CD14-positive monocyte (primary cell): Measurements from ENCODE around the gene GINS1. TPM values are rescaled to one million over a fixed set of nuclear protein-coding genes. Genes with fewer than 3 reads are reported as not detected.
A peak's percentile ranks its signal among the peaks of the same experiment; 100 is the strongest.

Experiments
- DNase-seq, 3 donors: peaks; one replicate each; pipeline ENCODE4 v3.0.0-alpha.2; 2011 to 2022
- H2AFZ ChIP-seq: 2 replicates; pipeline ENCODE4 v1.6.0; 2012; ENCODE audit warnings: mild to moderate bottlenecking, low read depth, low read length, inconsistent platforms; ENCODE audit not compliant: insufficient read depth, poor library complexity, severe bottlenecking
- H3K27ac ChIP-seq, 2 donors: 1 replicate in 1 of 2; 2 replicates in 1 of 2; pipeline ENCODE4 v1.5.1; 2012 to 2013; ENCODE audit warnings: low read length in 2 of 2, control low read depth in 1 of 2, inconsistent platforms in 1 of 2, low read depth in 1 of 2, mild to moderate bottlenecking in 1 of 2
- H3K27me3 ChIP-seq, 2 donors: one replicate each; pipeline versions ENCODE4 v1.6.0 to v1.6.1; 2011 to 2013; ENCODE audit warnings: low read length in 2 of 2; ENCODE audit not compliant: control insufficient read depth in 2 of 2, insufficient read depth in 2 of 2
- H3K36me3 ChIP-seq, 2 donors: replicated peaks in 1 of 2; 1 replicate in 1 of 2; 2 replicates in 1 of 2; pipeline versions ENCODE4 v1.5.1 to v1.6.1; 2012 to 2013; ENCODE audit warnings: low read length in 2 of 2, control low read depth in 1 of 2, inconsistent platforms in 1 of 2, mild to moderate bottlenecking in 1 of 2; ENCODE audit not compliant: insufficient read depth in 2 of 2, control insufficient read depth in 1 of 2
- H3K4me1 ChIP-seq, 2 donors: 1 replicate in 1 of 2; 2 replicates in 1 of 2; pipeline versions ENCODE4 v1.5.1 to v1.6.1; 2012 to 2013; ENCODE audit warnings: low read length in 2 of 2, control low read depth in 1 of 2, inconsistent platforms in 1 of 2, mild to moderate bottlenecking in 1 of 2, moderate library complexity in 1 of 2; ENCODE audit not compliant: insufficient read depth in 2 of 2, control insufficient read depth in 1 of 2
- H3K4me2 ChIP-seq: replicated peaks from 2 replicates; pipeline ENCODE3; 2012; ENCODE audit warnings: low read length, moderate library complexity, mild to moderate bottlenecking; ENCODE audit not compliant: poor library complexity, severe bottlenecking; ENCODE audit errors: extremely low read depth
- H3K4me3 ChIP-seq, 3 experiments: fragments of 200-600 bp in 1 of 3; sonication (generic) in 1 of 3; replicated peaks in 1 of 3; 1 replicate in 2 of 3; 2 replicates in 1 of 3; pipeline ENCODE4 v1.5.1; 2011 to 2013; ENCODE audit warnings: low read length in 3 of 3, mild to moderate bottlenecking in 3 of 3, control low read depth in 2 of 3, low read depth in 2 of 3, inconsistent platforms in 1 of 3, moderate library complexity in 1 of 3
- H3K79me2 ChIP-seq: 2 replicates; pipeline ENCODE4 v1.6.0; 2012; ENCODE audit warnings: mild to moderate bottlenecking, control low read depth, inconsistent platforms, low read length, moderate library complexity; ENCODE audit not compliant: insufficient read depth
- H3K9ac ChIP-seq: 2 replicates; pipeline ENCODE4 v1.6.0; 2017; ENCODE audit warnings: low read length, mild to moderate bottlenecking; ENCODE audit not compliant: insufficient read depth, poor library complexity, severe bottlenecking
- H3K9me3 ChIP-seq, 2 donors: replicated peaks in 1 of 2; 1 replicate in 1 of 2; 2 replicates in 1 of 2; pipeline versions ENCODE4 v1.5.1 to v1.6.1; 2012 to 2013; ENCODE audit warnings: low read length in 2 of 2, control low read depth in 1 of 2; ENCODE audit not compliant: control insufficient read depth in 1 of 2, insufficient read depth in 1 of 2
- H4K20me1 ChIP-seq: 2 replicates; pipeline ENCODE4 v1.6.0; 2012; ENCODE audit warnings: mild to moderate bottlenecking, low read length, control low read depth, moderate library complexity; ENCODE audit not compliant: insufficient read depth
- H3K27ac Mint-ChIP-seq, 7 donors: one replicate each; pipeline ENCODE4 v1.8.0; 2020; ENCODE audit warnings: mild to moderate bottlenecking in 7 of 7, mixed read lengths in 7 of 7, moderate library complexity in 6 of 7, inconsistent platforms in 2 of 7
- H3K27me3 Mint-ChIP-seq, 3 donors: one replicate each; pipeline ENCODE4 v1.8.0; 2021 to 2022; ENCODE audit warnings: low read depth in 3 of 3, mild to moderate bottlenecking in 3 of 3, mixed read lengths in 3 of 3, moderate library complexity in 3 of 3, inconsistent platforms in 1 of 3
- H3K36me3 Mint-ChIP-seq, 2 donors: one replicate each; pipeline ENCODE4 v1.8.0; 2020; ENCODE audit warnings: mixed read lengths in 2 of 2, inconsistent platforms in 1 of 2, mild to moderate bottlenecking in 1 of 2
- H3K4me1 Mint-ChIP-seq: one replicate; pipeline ENCODE4 v1.8.0; 2020; ENCODE audit warnings: mild to moderate bottlenecking, mixed read lengths
- H3K4me3 Mint-ChIP-seq, 2 donors: one replicate each; pipeline ENCODE4 v1.8.0; 2020; ENCODE audit warnings: mild to moderate bottlenecking in 2 of 2, mixed read lengths in 2 of 2, moderate library complexity in 1 of 2
- H3K9me3 Mint-ChIP-seq, 7 donors: one replicate each; pipeline ENCODE4 v1.8.0; 2020 to 2022; ENCODE audit warnings: mixed read lengths in 7 of 7, mild to moderate bottlenecking in 6 of 7, moderate library complexity in 6 of 7, inconsistent platforms in 2 of 7
- WGBS: methylation state at CpG from one replicate; pipeline ENCODE4 v1.1.5; 2013; ENCODE audit warnings: missing lambda C conversion rate; ENCODE audit not compliant: insufficient coverage; 5-methylcytosine and 5-hydroxymethylcytosine counted together
- intact Hi-C, 2 donors: fragments of 100-400 bp; cut with micrococcal nuclease; formaldehyde crosslinking; loops; one replicate each; pipeline versions ENCODE4 v1.15.0 to v1.15.1; 2023
- polyA plus RNA-seq, 3 donors: library from polyadenylated mRNA; depleted of rRNA in 1 of 3; unstranded in 2 of 3; stranded (reverse) in 1 of 3; fragments of 300-500 nt in 2 of 3; fragments of >200 nt in 1 of 3; fragmentation: Illumina TruSeq in 2 of 3; gene quantifications; 1 replicate in 2 of 3; 2 replicates in 1 of 3; pipeline ENCODE4 v1.2.3, GENCODE V29; 2012 to 2021
- TF ChIP-seq, protein P1 (sequence below): fragments of 200-600 bp; IDR thresholded peaks from one replicate; pipeline ENCODE4 v1.8.0; 2022; ENCODE audit warnings: antibody characterized with exemption, mild to moderate bottlenecking

GINS1 gene
- polyA plus RNA-seq, 3 donors, result 0.16 to 0.48 (median 0.28) TPM

DNA sequence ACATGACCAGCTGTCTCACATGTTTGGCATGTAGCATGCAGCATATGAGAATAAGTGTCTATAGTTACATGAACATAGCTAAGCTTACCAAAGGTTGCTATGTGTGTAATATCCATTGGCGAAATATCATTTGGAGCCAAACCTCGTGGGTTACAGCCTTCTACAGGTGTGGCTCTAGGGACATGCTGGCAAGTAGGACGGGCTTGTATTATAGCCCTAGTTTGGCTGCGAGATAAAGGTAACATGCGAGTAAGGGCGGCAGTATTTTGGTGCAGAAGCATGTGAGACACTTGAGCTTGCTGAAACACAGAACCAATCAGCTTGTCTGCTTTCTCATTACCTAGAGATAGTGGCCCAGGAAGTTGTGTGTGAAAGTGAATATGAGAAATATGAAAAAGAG lies 10.4 kb upstream of the GINS1 start:
- Mint-ChIP-seq H3K27ac (peak overlapping the region in 2 of 7 donors; percentile 58 to 61), H3K9me3 (peaks cover 5 to 16% (median 13%) of the 10 kb centered on the region in 7 donors), H3K4me3 (no peak overlapping the region), H3K36me3 (no peaks in the 10 kb centered on the region), H3K27me3 (peaks cover 1 to 4% (median 3%) of the 10 kb centered on the region in 3 donors), H3K4me1 (peaks cover 9% of the 10 kb centered on the region)
- intact Hi-C loops, result loop anchor here (5.0 to 10.0 kb wide), 5 partner anchors 85 to 402 kb away; partner anchors contain the start of genes ACSS1 (in 1 of the 2) and APMAP (in 1 of the 2)
- H3K27me3 ChIP-seq, result no peaks in the 10 kb centered on the region
- TF ChIP-seq, protein P1, sequence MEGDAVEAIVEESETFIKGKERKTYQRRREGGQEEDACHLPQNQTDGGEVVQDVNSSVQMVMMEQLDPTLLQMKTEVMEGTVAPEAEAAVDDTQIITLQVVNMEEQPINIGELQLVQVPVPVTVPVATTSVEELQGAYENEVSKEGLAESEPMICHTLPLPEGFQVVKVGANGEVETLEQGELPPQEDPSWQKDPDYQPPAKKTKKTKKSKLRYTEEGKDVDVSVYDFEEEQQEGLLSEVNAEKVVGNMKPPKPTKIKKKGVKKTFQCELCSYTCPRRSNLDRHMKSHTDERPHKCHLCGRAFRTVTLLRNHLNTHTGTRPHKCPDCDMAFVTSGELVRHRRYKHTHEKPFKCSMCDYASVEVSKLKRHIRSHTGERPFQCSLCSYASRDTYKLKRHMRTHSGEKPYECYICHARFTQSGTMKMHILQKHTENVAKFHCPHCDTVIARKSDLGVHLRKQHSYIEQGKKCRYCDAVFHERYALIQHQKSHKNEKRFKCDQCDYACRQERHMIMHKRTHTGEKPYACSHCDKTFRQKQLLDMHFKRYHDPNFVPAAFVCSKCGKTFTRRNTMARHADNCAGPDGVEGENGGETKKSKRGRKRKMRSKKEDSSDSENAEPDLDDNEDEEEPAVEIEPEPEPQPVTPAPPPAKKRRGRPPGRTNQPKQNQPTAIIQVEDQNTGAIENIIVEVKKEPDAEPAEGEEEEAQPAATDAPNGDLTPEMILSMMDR, result no peak
- H3K9me3 ChIP-seq, result peaks cover 4 to 10% of the 10 kb centered on the region in 2 donors
- no peak for DNase-seq
- H3K27ac ChIP-seq, result no peak overlapping the region
- H3K4me1 ChIP-seq, result peaks cover 2 to 8% of the 10 kb centered on the region in 2 donors
- H3K4me3 ChIP-seq, result no peak overlapping the region
- no peak overlapping the region for H3K9ac ChIP-seq
- no peak overlapping the region for H3K4me2 ChIP-seq
- WGBS, result 95% methylated on average over 4 of the region's 6 CpGs
- H3K79me2 ChIP-seq, result no peaks in the 10 kb centered on the region
- no peaks in the 10 kb centered on the region for H3K36me3 ChIP-seq
- H4K20me1 ChIP-seq, result no peaks in the 10 kb centered on the region
- no peak overlapping the region for H2AFZ ChIP-seq

DNA sequence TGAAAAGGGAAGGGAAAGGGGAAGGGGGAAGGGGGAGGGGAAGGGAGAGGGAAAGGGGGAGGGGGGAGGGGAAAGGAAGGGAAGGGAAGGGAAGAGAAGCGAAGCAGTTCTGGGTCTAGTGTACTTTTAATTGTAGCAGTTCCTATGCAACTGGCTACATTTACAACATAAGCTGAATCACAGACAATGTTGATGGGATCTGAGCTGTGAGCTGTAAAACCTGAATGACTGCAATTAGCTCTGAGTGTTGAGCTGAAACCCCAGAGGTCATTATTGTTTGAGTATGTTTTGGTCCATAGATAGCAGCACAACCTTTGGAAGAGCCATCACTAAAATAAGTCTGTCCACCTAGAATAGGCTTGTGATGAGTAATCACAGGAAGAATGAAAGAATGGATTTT lies 9.7 kb upstream of the GINS1 start:
- H3K36me3 ChIP-seq, result no peaks in the 10 kb centered on the region
- peaks cover 1 to 4% (median 3%) of the 10 kb centered on the region in 3 donors for H3K27me3 Mint-ChIP-seq
- H3K4me3 Mint-ChIP-seq, result no peak overlapping the region
- H3K27ac ChIP-seq, result no peak overlapping the region
- H3K36me3 Mint-ChIP-seq, result no peaks in the 10 kb centered on the region
- no peaks in the 10 kb centered on the region for H3K79me2 ChIP-seq
- H3K4me1 ChIP-seq, result peaks cover 2 to 8% of the 10 kb centered on the region in 2 donors
- intact Hi-C loops, result loop anchor here (5.0 to 10.0 kb wide), 5 partner anchors 86 to 403 kb away; partner anchors contain the start of genes ACSS1 (in 1 of the 2) and APMAP (in 1 of the 2)
- H3K9me3 Mint-ChIP-seq, result peaks cover 10 to 23% (median 20%) of the 10 kb centered on the region in 7 donors
- H3K4me3 ChIP-seq, result no peak overlapping the region
- no CpG with 5 or more reads among the region's 1 CpG for WGBS
- H3K27me3 ChIP-seq, result no peaks in the 10 kb centered on the region
- TF ChIP-seq, protein P1, result no peak
- no peak for DNase-seq
- H4K20me1 ChIP-seq, result no peaks in the 10 kb centered on the region
- H3K9me3 ChIP-seq, result peaks cover 12 to 17% of the 10 kb centered on the region in 2 donors
- H3K4me1 Mint-ChIP-seq, result peaks cover 9% of the 10 kb centered on the region
- H3K4me2 ChIP-seq, result no peak overlapping the region
- no peak overlapping the region for H3K9ac ChIP-seq
- no peak overlapping the region for H2AFZ ChIP-seq
- no peak overlapping the region for H3K27ac Mint-ChIP-seq
